Hippocampal formation (tissue), 2 donors: ENCODE data around the gene DPM2.

Experiments used
- DNase-seq, 2 donors: peaks; one replicate each; lab custom pipeline; 2025; lab: John Stamatoyannopoulos, UW

DPM2 gene

DNA sequence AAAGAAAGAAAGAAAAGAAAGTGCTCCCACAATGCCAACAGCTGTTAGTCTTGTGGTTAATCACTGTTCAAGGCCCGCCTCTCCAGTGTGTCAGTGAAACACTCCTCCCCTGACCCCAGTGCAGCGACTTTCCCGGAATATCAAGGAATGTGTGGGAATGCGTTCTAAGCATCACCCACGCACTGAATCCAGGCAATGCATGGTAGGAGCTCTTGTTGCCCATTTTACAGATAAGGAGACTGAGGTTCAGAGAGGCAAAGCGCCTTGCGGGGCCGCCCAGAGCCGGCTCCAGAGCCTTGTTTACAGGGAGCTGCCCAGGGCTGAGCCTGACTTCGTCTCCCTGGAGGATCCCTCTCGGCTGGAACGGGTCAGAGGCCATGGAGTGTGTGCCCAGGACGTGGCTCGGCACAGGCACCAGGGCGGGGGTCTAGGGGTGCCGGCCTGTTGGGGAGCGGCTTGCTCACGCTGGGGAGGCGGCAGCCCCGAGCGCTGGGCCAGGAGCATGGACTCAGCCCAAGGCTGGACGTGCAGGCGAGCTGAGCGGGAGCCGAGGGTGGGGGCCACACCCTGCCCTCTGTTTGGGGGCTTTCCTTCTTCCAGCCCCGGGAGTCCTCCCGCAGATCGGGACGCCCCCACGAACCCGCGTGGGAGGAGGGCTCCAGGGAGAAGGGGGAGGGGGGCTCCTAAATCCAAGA, 39.1 kb downstream of the DPM2 start:
- no peak for DNase-seq

DNA sequence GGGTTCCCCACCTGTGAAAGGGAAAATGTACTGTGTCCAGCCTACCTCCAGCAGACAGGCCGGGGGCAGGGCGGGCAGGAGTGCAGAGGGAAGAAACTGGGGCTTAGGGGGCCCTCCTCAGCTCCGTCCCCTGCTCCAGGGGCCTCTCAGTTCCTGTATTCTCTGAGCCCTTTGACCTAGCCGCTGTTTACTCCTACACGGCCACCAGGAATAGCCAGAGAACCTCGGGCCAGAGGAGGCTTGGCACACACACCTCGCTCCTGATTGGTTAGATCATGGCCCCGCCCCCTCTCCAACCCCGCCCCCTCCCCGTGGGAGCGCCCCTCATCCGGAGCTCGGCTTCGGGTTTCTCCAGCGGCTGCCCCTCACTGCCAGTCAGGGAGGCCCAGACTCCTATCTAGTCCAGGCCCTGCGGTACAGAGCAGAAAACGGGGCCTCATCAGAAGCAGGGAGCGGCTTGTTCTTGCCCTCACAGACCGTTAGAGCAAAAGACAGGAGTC, 40.4 kb downstream of the DPM2 start:
- peak; percentile 61 to 81 for DNase-seq

DNA sequence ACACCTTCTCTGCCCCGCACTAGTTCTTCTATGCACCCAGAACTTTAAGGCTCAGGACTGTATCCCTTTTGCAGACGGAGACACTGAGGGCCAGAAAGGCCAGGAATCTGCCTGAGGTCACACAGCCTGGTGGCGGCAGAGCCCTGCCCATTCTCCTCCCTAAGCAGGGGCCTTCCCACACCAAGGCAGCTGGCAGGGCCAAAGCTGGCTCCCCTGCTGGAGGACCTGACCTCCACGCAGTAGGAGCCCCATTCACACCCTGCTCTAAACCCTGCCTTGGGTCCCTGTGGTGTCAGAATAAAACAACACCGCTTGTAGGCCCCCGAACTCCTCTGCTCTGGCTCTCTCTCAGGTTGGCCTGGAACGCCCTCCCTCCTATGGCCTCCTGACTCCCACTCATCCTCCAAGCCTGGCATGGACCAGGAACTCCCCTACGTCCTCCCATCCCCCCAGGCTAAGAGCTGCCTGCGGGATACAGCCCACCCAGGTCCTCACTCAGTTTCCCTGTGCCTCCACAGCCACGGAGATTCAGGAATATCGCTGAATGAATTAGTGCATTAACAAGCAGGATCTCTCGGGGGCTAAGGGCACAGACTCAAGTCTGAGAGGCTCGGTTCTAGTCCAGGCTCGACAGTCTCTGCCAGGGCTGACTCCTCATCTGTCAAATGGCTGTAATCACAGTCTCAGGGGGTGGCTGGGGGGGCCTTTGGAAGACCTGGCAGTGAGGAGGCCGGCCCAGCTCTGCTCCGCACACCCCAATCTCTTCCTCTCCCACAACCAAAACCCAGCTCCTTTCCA, 41.1 kb downstream of the DPM2 start:
- DNase-seq, result no peak

DNA sequence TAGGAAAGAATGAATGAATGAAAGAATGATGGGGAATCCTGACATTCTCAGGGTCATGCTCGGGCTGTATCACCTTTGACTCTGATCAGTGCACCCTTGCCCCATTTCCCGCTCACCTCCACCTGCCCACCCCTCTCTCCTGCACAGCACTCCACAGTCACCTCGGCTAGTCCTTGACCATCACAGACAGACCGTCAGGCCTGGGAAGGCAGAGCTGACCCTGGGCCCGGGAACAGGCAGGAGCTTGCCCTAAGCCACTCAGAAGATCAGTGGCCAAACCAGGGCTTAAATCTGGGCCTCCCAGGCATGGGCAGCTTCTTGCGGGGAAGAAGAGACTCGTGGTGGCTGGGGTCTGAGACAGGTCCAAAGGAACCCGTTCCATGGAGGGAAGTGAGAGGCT, 41.8 kb downstream of the DPM2 start:
- no peak for DNase-seq

DNA sequence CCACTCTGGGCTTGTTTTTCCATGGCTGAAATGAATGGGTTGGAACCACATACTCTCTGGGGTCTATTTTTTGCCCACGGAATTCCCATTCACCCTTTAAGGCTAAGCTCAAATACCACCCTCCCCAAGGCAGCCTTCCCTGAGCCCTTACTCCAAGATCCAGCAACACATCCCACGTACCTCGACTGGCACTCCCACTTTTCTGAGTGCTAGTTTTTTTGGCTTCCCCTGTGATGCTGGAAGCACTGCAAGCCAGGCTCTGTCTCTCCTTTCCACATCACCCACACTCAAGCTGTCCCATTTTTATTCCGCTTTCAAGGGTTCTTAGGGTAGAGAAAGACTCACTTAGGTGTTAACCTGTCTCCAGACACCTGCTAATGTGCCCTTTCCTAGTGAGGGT, 44.3 kb downstream of the DPM2 start:
- peak in 1 of 2 donors; percentile 55 for DNase-seq

DNA sequence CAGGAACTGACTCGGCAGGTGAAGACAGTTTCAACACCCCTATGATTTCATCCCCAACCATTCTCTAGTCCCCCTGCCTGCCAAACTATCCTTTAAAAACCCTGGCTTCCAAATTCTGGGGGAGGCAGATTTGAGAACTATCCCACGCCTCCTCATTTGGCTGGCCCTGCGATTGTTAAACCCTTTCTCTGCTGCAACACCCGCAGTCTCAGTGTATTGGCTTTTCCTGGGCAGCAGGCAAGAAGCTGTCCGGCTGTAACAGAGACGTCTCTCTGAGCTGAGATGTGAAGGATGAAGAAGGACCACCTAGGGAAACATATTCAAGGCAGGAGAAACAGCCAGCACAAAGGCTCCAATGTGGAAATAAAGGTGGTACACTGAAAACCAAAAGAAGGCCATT, 44.8 kb downstream of the DPM2 start:
- DNase-seq, result no peak

DNA sequence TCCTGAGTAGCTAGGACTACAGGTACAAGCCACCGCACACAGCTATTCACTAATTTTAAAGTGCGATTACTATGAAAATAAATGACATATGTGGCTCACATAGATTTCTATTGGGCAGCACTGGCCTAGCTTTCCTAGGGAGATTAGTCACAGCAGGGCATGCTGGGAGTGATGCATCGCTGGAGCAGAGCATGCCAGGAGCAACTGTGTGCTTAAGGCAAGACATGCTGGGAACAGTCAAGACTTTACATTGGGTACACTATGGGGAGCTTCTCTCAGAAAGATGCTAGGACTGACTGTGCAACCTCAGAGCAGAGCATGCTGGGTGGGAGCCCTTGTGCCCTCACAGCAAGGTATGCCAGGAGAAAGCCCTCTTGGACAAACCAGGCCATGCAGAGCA, 47.6 kb downstream of the DPM2 start:
- no peak for DNase-seq

DNA sequence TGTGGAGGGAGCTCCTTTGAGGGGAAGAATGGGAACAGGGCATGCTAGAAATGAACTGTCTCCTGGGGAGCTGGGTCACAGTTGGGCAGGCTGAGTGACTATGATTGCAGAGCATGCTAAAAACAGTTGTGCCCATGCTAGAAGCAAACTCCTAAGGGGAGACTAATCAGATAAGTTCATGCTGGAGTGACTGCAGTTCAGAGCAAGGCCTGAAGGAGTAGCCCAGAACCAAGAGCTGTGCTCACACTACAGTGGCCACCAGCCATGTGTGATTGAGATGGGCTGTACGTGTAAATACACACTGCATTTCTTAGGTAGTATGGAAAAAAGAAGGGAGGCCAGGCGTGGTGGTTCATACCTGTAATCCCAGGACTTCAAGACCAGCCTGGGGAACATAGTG, 49.9 kb downstream of the DPM2 start:
- no peak for DNase-seq

DNA sequence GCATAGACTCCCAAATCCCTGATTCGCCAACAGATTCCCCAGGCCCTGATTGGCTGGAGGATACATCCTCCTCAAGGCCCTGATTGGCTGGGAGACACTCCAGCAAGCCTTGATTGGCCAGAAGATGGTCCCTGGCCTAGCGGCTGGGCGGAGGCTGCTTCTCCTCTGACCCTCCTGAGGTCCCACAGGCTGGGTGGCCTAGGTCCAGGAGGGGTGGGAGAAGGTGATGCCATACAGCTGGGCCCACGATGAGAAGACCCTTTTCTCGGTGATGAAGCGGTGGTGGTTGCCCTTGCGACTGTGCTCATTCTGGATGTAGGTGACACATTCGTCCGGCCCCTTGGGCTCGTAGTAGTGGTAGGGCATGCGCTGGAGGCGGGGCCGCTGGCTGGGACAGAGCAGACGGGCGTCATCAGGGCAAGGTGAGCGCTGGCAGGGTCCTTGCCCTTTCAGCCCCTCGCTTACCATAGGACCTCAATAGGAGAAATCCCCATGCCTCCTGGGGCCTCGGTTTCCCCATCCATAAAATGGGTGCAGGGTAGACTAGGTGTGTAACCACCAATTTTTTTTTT, 51.2 kb downstream of the DPM2 start:
- DNase-seq, result no peak

DNA sequence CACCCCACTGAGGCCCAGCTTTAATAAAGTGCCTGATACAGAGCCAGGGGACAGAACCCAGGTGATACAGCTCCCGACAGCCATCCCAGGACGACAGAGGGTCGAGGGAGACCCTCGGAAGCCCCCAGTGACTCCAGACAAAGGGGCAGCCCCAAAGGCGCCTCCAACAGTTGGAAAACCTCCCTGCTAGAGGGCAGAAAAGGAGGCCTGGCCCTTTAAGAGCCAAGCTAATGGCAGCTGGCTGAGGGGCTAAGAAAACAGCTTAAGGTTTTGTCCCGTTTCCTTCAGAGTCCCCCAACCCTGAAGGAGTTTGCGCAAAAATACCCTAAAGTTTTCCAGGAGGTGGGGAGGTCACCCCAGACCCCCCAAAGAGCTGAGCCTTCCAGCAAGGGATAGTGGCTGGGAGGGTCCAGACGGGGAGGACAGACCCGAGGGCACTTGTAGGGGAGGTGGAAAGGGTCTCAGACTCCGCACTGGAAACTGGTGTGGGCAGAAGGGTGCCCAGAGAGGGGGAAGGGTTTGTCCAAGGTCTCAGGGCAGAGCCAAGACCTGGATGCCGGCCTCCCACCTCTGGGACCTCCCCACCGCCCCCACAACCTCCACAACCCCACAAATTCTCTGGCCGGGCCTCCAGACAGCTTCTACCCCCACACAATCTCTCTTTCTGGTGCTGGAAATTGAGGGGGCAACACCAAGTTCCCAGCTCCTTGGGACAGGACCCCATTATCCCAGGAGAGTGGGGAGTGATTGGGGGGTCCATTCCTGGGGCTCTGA, 52.0 kb downstream of the DPM2 start:
- no peak for DNase-seq
